HepG2 (cell line): Measurements from ENCODE around the gene ELAPOR1. TPM values are rescaled to one million over a fixed set of nuclear protein-coding genes. Genes with fewer than 3 reads are reported as not detected.

Experiments used
- ATAC-seq: fragments of 200-7000 bp; cut with Tn5 transposase; 3 replicates; pipeline ENCODE4 v1.9.1; 2020; ENCODE audit warnings: mild to moderate bottlenecking, moderate library complexity
- BruUV-seq: library from RNA; stranded (reverse); fragments of 400-500 nt; replicated peaks from 2 replicates; lab custom pipeline; 2021; lab: Mats Ljungman, UMichigan
- CTCF ChIA-PET: fragments of 300-600 bp; formaldehyde crosslinking; extraction: SDS; loops from one replicate; lab custom pipeline; 2021; ENCODE audit warnings: low total read pairs, inconsistent platforms, low intra/inter-chr PET ratio; lab: Yijun Ruan, JAX
- POLR2A ChIA-PET: fragments of 350-600 bp; sonication (Branson Sonifier 250); formaldehyde crosslinking; loops from one replicate; lab custom pipeline; 2020; ENCODE audit warnings: antibody characterized with exemption, inconsistent platforms; lab: Yijun Ruan, JAX
- DNase-seq: peaks from one replicate; pipeline ENCODE4 v3.0.0-alpha.2; 2015; ENCODE audit warnings: low spot score
- FAIRE-seq: peaks from 3 replicates; lab custom pipeline; 2011; peaks lifted over from hg19 to GRCh38; lab: Jason Lieb, UNC
- H2AFZ ChIP-seq: one replicate; pipeline ENCODE4 v1.6.1; 2011; ENCODE audit warnings: low read length, inconsistent platforms
- H3K27ac ChIP-seq: fragments of 300-600 bp; 3 replicates; pipeline ENCODE4 v1.8.0; 2011; ENCODE audit warnings: mixed run types, mild to moderate bottlenecking, mixed read lengths, low read length, inconsistent platforms; ENCODE audit not compliant: insufficient read depth; ENCODE audit errors: extremely low read length
- H3K27me3 ChIP-seq, 2 experiments: fragments of 200-600 bp in 1 of 2; 2 replicates in 1 of 2; 3 replicates in 1 of 2; pipeline versions ENCODE4 v1.6.0 to v1.8.0; 2011; ENCODE audit warnings: low read length in 2 of 2, mild to moderate bottlenecking in 2 of 2, moderate library complexity in 2 of 2, inconsistent platforms in 1 of 2; ENCODE audit not compliant: insufficient read depth in 2 of 2, control insufficient read depth in 1 of 2
- H3K36me3 ChIP-seq, 2 experiments: fragments of 200-600 bp in 1 of 2; replicated peaks in 1 of 2; 2 replicates in 1 of 2; 3 replicates in 1 of 2; pipeline versions ENCODE4 v1.5.1 to v1.8.0; 2011; ENCODE audit warnings: low read length in 2 of 2, inconsistent platforms in 1 of 2; ENCODE audit not compliant: insufficient read depth in 2 of 2, control insufficient read depth in 1 of 2
- H3K4me1 ChIP-seq: 2 replicates; pipeline ENCODE4 v1.5.1; 2012; ENCODE audit warnings: low read length, inconsistent platforms; ENCODE audit not compliant: insufficient read depth
- H3K4me2 ChIP-seq: 2 replicates; pipeline ENCODE4 v1.6.0; 2011; ENCODE audit warnings: low read depth, low read length, inconsistent platforms
- H3K4me3 ChIP-seq, 3 experiments: fragments of 200-600 bp in 1 of 3; sonication (generic), shearing (Covaris generic) in 1 of 3; replicated peaks in 1 of 3; 2 replicates each; pipeline ENCODE4 v1.5.1; 2011 to 2016; ENCODE audit warnings: low read length in 3 of 3, inconsistent platforms in 2 of 3, low read depth in 2 of 3, mild to moderate bottlenecking in 2 of 3, control low read depth in 1 of 3, mixed read lengths in 1 of 3; ENCODE audit not compliant: insufficient read depth in 1 of 3
- H3K79me2 ChIP-seq: one replicate; pipeline ENCODE4 v1.6.1; 2011; ENCODE audit warnings: low read length, inconsistent platforms; ENCODE audit not compliant: insufficient read depth
- H3K9ac ChIP-seq: 2 replicates; pipeline ENCODE4 v1.6.0; 2011; ENCODE audit warnings: mild to moderate bottlenecking, low read depth, low read length, inconsistent platforms; ENCODE audit not compliant: insufficient read depth
- H3K9me3 ChIP-seq: 2 replicates; pipeline ENCODE4 v1.5.1; 2012; ENCODE audit warnings: mild to moderate bottlenecking, low read length
- H4K20me1 ChIP-seq: 2 replicates; pipeline ENCODE4 v1.6.0; 2011; ENCODE audit warnings: inconsistent platforms, mild to moderate bottlenecking, low read length, moderate library complexity; ENCODE audit not compliant: insufficient read depth
- ASH2L ChIP-seq: fragments of 300-600, 200-600 bp; sonication (generic); IDR thresholded peaks from 2 replicates; pipeline ENCODE4 v1.7.0; 2017; ENCODE audit warnings: low read depth, mild to moderate bottlenecking, moderate library complexity, mixed read lengths, low read length; ENCODE audit not compliant: insufficient read length
- CEBPG ChIP-seq: IDR thresholded peaks from 2 replicates; pipeline ENCODE4 v1.6.1; 2016
- FOXJ3 ChIP-seq: sonication (generic); formaldehyde crosslinking; IDR thresholded peaks from 2 replicates; pipeline ENCODE4 v1.4.0; 2020; ENCODE audit warnings: missing genetic modification reagents, mild to moderate bottlenecking, borderline replicate concordance
- HOXA3 ChIP-seq: sonication (generic); formaldehyde crosslinking; IDR thresholded peaks from 2 replicates; pipeline ENCODE4 v1.5.0; 2020; ENCODE audit warnings: missing genetic modification reagents
- IRX3 ChIP-seq: sonication (generic); formaldehyde crosslinking; IDR thresholded peaks from 2 replicates; pipeline ENCODE4 v1.8.1; 2023; ENCODE audit warnings: mild to moderate bottlenecking, low read depth, missing genetic modification reagents, borderline replicate concordance
- KAT7 ChIP-seq: IDR thresholded peaks from 2 replicates; pipeline ENCODE4 v1.6.1; 2018; ENCODE audit warnings: borderline replicate concordance, missing compliant biosample characterization
- KLF12 ChIP-seq: sonication (generic); formaldehyde crosslinking; IDR thresholded peaks from 2 replicates; pipeline ENCODE4 v1.4.0; 2020; ENCODE audit warnings: missing genetic modification reagents, borderline replicate concordance
- MAX ChIP-seq: IDR thresholded peaks from 2 replicates; pipeline ENCODE4 v1.6.1; 2012; ENCODE audit warnings: inconsistent platforms
- MIER3 ChIP-seq: IDR thresholded peaks from 2 replicates; pipeline ENCODE4 v1.6.1; 2016; ENCODE audit warnings: missing compliant biosample characterization, borderline replicate concordance
- MXD1 ChIP-seq: sonication (generic); formaldehyde crosslinking; IDR thresholded peaks from 2 replicates; pipeline ENCODE4 v1.4.0; 2020; ENCODE audit warnings: mild to moderate bottlenecking, missing genetic modification reagents
- NFATC3 ChIP-seq: sonication (generic); formaldehyde crosslinking; IDR thresholded peaks from 2 replicates; pipeline ENCODE4 v1.5.1; 2020; ENCODE audit warnings: mild to moderate bottlenecking, missing genetic modification reagents
- PHF20 ChIP-seq: sonication (generic); formaldehyde crosslinking; IDR thresholded peaks from 2 replicates; pipeline ENCODE4 v1.5.0; 2020; ENCODE audit warnings: mild to moderate bottlenecking, missing genetic modification reagents
- TARDBP ChIP-seq: sonication (generic); formaldehyde crosslinking; IDR thresholded peaks from 2 replicates; pipeline ENCODE4 v1.8.0; 2022; ENCODE audit warnings: mild to moderate bottlenecking, missing genetic modification reagents
- YY1 ChIP-seq: IDR thresholded peaks from 2 replicates; pipeline ENCODE4 v1.6.1; 2011; ENCODE audit warnings: low read length, low read depth, moderate library complexity, mild to moderate bottlenecking; ENCODE audit not compliant: insufficient read depth, insufficient replicate concordance
- ZFP41 ChIP-seq: sonication (generic); formaldehyde crosslinking; IDR thresholded peaks from 2 replicates; pipeline ENCODE4 v1.4.0; 2020; ENCODE audit warnings: mild to moderate bottlenecking, missing genetic modification reagents, borderline replicate concordance
- ZNF292 ChIP-seq: sonication (generic); formaldehyde crosslinking; IDR thresholded peaks from 2 replicates; pipeline ENCODE4 v1.8.1; 2022; ENCODE audit warnings: mild to moderate bottlenecking, low read depth, missing genetic modification reagents, borderline replicate concordance
- ZNF333 ChIP-seq: sonication (generic); formaldehyde crosslinking; IDR thresholded peaks from 2 replicates; pipeline ENCODE4 v1.4.0; 2020; ENCODE audit warnings: mild to moderate bottlenecking, missing genetic modification reagents, borderline replicate concordance
- ZNF335 ChIP-seq: sonication (generic); formaldehyde crosslinking; IDR thresholded peaks from 2 replicates; pipeline ENCODE4 v1.4.0; 2020; ENCODE audit warnings: missing genetic modification reagents
- ZNF556 ChIP-seq: sonication (generic); formaldehyde crosslinking; IDR thresholded peaks from 2 replicates; pipeline ENCODE4 v1.4.0; 2020; ENCODE audit warnings: mild to moderate bottlenecking, missing genetic modification reagents, borderline replicate concordance
- WGBS: methylation state at CpG from one replicate; pipeline ENCODE4 v1.1.6; 2017; ENCODE audit warnings: low lambda C conversion rate; 5-methylcytosine and 5-hydroxymethylcytosine counted together
- in situ Hi-C: cut with HindIII; loops from 2 replicates; pipeline ENCODE4 v1.10.0; 2017; ENCODE audit warnings: low pct_unique_long_range_greater_than_20kb; ENCODE audit not compliant: extremely low pct_ligation_motif_present
- intact Hi-C: fragments of 100-400 bp; cut with micrococcal nuclease; formaldehyde crosslinking; loops from one replicate; pipeline ENCODE4 v1.10.0; 2022; ENCODE audit not compliant: unreplicated experiment
- polyA plus RNA-seq, 8 experiments: library from polyadenylated mRNA; depleted of rRNA in 3 of 8; stranded (reverse) in 7 of 8; unstranded in 1 of 8; fragments of >200 nt; fragmentation: Illumina TruSeq in 4 of 8; extraction: Trizol in 4 of 8; gene quantifications; 2 replicates each; pipeline versions ENCODE4 v1.2.1 to v1.2.3, GENCODE V29; 2011 to 2016; ENCODE audit warnings: low read depth in 4 of 8, missing spikeins in 1 of 8, mixed read lengths in 1 of 8; ENCODE audit not compliant: insufficient read depth in 1 of 8
- total RNA-seq, 5 experiments: library from RNA; depleted of rRNA; stranded (reverse); fragments of >200 nt; fragmentation: Illumina TruSeq; extraction: Trizol; gene quantifications; 2 replicates each; pipeline ENCODE4 v1.2.3, GENCODE V29; 2016; ENCODE audit warnings: low read depth in 1 of 5
- TF ChIP-seq, protein P1 (sequence below): sonication (generic); formaldehyde crosslinking; IDR thresholded peaks from 2 replicates; pipeline ENCODE4 v1.4.0; 2020; ENCODE audit warnings: missing genetic modification reagents

ELAPOR1 gene
- total and polyA plus RNA-seq, 2 of the 13 experiments (the other 11 are each of a cell fraction or from before 2014, with no cell fraction given): 0.13 to 0.20 TPM

DNA sequence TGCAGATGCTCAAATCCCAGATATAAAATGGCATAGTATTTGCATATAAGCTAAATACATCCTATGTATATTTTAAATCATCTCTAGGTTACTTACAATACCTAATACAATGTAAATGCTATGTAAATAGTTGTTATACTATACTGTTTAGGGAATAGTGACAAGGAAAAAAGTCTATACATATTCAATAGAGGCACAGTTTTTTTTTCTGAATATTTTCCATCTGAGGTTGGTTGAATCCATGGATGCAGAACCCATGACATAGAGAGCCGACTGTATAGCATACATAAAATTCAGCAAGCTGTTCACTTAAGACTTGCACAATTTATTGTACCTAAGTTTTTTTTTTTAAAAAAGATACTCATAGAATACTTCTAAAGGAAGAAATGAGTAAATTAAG, 44.6 kb upstream of the ELAPOR1 start (continued):
- TF ChIP-seq, protein P1, sequence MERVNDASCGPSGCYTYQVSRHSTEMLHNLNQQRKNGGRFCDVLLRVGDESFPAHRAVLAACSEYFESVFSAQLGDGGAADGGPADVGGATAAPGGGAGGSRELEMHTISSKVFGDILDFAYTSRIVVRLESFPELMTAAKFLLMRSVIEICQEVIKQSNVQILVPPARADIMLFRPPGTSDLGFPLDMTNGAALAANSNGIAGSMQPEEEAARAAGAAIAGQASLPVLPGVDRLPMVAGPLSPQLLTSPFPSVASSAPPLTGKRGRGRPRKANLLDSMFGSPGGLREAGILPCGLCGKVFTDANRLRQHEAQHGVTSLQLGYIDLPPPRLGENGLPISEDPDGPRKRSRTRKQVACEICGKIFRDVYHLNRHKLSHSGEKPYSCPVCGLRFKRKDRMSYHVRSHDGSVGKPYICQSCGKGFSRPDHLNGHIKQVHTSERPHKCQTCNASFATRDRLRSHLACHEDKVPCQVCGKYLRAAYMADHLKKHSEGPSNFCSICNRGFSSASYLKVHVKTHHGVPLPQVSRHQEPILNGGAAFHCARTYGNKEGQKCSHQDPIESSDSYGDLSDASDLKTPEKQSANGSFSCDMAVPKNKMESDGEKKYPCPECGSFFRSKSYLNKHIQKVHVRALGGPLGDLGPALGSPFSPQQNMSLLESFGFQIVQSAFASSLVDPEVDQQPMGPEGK (CRISPR knock-in tag): no peak
- TF ChIP-seq NFATC3 (CRISPR knock-in tag) (no peak), MAX (no peak), MIER3 (CRISPR knock-in tag) (no peak), ZNF333 (CRISPR knock-in tag) (no peak), IRX3 (CRISPR knock-in tag) (no peak), YY1 (no peak), ZNF556 (CRISPR knock-in tag) (no peak)

DNA sequence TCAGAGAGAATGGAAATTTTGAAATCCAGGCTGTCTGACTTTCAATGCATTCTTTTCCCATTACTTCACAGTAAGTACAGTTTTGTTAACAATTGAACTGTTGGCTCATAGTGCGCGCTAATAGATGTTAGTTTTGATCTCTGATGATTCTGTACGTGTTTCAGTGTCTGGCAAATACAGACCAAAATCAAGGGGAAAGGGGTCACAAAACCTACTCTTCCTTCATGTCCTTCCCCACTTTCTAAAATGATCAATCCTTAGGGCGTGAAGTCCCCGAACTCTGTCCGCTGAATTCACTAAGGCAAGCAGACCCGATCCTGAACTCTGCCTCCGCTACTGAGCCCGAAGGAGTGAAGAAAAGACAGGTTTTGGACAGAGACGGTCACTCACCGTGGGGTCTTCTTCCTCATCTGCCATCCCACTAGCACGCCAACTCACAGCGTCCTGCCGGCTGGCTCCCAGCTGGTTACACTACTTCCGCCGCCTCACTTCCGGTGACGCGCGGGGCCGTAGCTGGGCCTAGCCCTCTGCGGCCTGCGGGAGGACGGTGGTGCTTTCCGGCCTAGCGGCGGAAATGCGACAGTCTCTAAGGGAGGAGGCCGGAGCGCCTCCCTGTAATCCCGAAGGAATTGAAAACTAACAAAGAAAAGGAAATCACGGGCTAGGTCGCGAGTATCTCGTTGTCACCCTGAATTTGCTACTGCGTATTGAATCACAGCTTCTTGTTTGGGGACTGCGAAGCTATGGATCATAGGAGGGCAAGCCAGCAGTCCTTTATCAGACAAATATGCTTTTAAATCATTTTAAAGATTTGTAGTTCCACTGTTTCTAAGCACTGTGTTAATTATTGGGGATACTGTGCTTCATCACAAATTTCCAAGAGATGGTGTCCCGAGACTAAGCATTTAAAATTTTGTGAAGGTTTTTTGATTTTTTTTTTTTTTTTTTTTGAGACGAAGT, 38.1 kb upstream of the ELAPOR1 start, which contains the start of gene TAF13:
Gene TAF13 (minus strand): TSS at position 473 of the 960 bp plus-strand sequence. CDS start 56 bp downstream, at position 417.
- peak; percentile 63 for FAIRE-seq
- in situ Hi-C loops: no loop called here
- WGBS: under 1% methylated on average over 39 of the region's 39 CpGs
- peak; percentile 98 for TF ChIP-seq PHF20 (CRISPR knock-in tag)
- TF ChIP-seq CEBPG (CRISPR knock-in tag): peak; percentile 44; the same call in 1 of the 2 replicates
- TF ChIP-seq TARDBP (CRISPR knock-in tag): peak; percentile 85
- TF ChIP-seq ZNF292: peak; percentile 22; the same call in 1 of the 2 replicates
- peak; percentile 45; the same call in 1 of the 2 replicates for TF ChIP-seq KLF12 (CRISPR knock-in tag)
- TF ChIP-seq ZFP41 (CRISPR knock-in tag): no peak
- TF ChIP-seq ZNF335 (CRISPR knock-in tag): peak; percentile 95
- peak; percentile 95 for TF ChIP-seq HOXA3 (CRISPR knock-in tag)
- 0 out of 2 replicates have a peak, but pooled peaks have one; percentile 32 for TF ChIP-seq FOXJ3 (CRISPR knock-in tag)
- peak; percentile 87 for TF ChIP-seq ASH2L
- peak; percentile 73; the same call in 1 of the 2 replicates for TF ChIP-seq KAT7
- 0 out of 2 replicates have a peak, but pooled peaks have one; percentile 40 for TF ChIP-seq MXD1 (CRISPR knock-in tag)

More for the DNA sequence above, 38.1 kb upstream of the ELAPOR1 start, which contains the start of gene TAF13:
- H3K4me1 ChIP-seq: peaks cover 40% of the 10 kb centered on the region
- no peaks in the 10 kb centered on the region for H4K20me1 ChIP-seq
- DNase-seq (peak; percentile 89), ATAC-seq (peak; percentile 100)
- H3K9me3 ChIP-seq: no peaks in the 10 kb centered on the region
- no peaks in the 10 kb centered on the region; a peak in 2 of 5 replicates for H3K27me3 ChIP-seq
- H3K79me2 ChIP-seq: peaks cover 14% of the 10 kb centered on the region
- H3K4me2 ChIP-seq: peak within 1 kb of the TSS; percentile 93
- H2AFZ ChIP-seq: peak within 1 kb of the TSS; percentile 89
- H3K4me3 ChIP-seq: peak within 1 kb of the TSS; percentile 67 to 90 (median 86)
- BruUV-seq: TSS peak; percentile 94
- no peaks in the 10 kb centered on the region; a peak in 1 of 5 replicates for H3K36me3 ChIP-seq
- peak within 1 kb of the TSS; percentile 96 for H3K27ac ChIP-seq
- intact Hi-C loops: no loop called here
- CTCF ChIA-PET: interaction anchor here (1.3 kb wide), 1 partner anchor 13 kb away, joined by 4 read pairs; no protein-coding TSS in a partner anchor
- POLR2A ChIA-PET: interaction anchor here (0.6 to 1.9 kb wide), 17 partner anchors 9 to 383 kb away, joined by 3 to 25 read pairs (median 3); partner anchors contain the start of genes CLCC1, SARS1, TMEM167B and WDR47
- peak within 1 kb of the TSS; percentile 98 for H3K9ac ChIP-seq
